Dedifferentiated amniotic fluid mesenchymal stem cell (primary cell): ENCODE data around the gene DCAF8L1.
"Not testable (repeated sequence)": the region's sequence is repeated elsewhere in the genome, so short reads cannot be mapped to it uniquely, and the experiment has no call there.

Experiments
- DNase-seq: peaks from one replicate; pipeline ENCODE4 v3.0.0-alpha.2; 2016; ENCODE audit errors: extremely low spot score

Gene DCAF8L1

DNA sequence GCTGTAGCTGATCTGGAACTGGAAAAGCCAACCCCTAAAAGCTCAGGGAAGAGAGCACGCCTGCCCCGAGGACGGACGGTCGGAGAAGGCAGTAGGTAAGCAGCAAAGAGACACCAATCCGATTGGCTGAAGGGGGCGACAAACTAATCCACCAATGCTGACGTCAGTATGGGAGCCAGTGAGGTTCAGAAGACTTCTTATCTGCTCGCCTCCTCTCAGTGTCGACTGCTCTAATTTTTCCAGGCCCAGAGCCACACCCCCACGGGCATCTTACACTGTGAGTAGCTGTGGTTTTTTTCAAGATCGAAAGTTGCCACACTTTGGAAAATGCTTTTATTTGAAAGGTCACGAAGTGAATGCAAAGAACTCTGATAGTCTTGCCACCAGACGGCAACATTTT lies at the start of gene DCAF8L1:
Gene DCAF8L1, minus strand, starts transcription at position 101 of the 400 bp plus-strand sequence. CDS start 115 bp downstream, outside the sequence.
- no peak for DNase-seq

DNA sequence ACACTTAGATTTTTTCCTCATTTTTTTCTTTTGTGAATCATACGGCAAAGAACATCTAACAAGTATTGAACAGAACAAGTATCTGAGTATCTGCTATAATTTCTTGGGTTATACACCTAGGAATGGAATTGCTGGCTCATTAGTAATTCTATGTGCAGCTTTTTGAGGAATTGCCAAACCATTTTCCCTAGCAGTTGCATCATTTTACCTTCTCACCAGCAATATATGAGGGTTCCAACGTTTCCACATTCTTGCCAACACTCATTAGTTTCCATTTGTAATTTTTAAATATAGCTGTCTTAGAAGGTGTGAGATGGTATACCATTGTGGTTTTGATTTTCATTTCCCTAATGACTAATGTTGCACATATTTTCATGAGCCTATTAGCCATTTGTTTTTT lies 41.1 kb upstream of the DCAF8L1 start:
- no peak for DNase-seq

GRCh38 chrX:28016823-28017222 lies 35.6 kb upstream of the DCAF8L1 start:
- no peak for DNase-seq

DNA sequence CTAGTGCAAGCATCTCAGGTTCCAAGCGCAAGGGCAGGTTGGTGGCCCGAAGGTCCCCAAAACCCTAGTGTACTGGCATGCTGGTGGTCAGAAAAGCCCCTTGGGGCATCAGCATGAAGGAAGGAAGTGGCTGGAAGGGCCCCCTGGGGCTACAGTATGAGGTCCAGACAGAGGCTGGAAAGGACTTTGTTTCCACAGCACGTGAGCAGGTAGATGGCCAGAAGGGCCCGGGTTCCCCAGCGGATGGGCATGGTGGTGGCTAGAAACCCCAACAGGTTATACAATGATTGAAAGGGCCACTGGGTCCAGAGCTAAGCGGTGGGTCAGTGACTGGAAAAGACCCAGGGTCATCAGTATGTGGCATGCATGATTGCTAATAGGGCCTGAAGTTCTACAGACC lies 34.7 kb upstream of the DCAF8L1 start:
- DNase-seq = no peak

DNA sequence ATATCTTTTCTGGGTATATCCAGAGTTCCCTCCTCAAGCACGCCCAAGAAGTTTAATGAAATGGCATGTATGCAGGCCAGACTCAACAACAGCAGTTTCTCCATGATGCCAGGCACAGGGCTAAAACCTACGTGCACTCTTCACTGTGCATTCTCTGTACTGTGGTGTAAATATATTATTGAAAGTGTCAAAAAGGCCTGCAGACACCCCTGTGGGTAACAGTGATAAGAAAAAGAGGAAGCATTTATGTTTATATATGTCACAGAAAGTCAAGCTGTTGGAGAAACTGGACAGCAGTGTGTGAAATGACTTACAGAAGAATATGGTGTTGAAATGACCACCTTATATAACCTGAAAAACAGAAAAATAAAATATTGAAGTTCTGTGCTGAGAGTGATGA lies 29.6 kb upstream of the DCAF8L1 start:
- DNase-seq = no peak

GRCh38 chrX:27998666-27999065 lies 17.4 kb upstream of the DCAF8L1 start:
- DNase-seq = no peak

DNA sequence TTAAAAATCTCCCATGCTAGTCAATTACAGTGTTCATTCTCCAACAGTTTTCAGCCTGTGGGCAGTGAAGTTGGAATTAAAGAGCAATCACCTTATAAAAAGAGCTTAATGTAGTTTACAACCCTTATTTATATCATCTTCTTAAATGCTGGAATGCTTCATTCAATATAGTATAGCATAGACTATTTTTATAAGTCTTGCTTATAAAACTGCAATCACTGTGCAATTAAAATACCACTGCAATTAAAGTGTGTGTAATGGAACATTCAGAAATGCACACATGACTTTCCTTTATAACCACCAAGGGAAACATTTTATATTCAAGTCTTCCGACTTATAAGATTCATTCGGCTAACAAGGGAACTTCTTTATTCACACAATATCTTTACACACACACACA lies 16.4 kb upstream of the DCAF8L1 start:
- DNase-seq = no peak

DNA sequence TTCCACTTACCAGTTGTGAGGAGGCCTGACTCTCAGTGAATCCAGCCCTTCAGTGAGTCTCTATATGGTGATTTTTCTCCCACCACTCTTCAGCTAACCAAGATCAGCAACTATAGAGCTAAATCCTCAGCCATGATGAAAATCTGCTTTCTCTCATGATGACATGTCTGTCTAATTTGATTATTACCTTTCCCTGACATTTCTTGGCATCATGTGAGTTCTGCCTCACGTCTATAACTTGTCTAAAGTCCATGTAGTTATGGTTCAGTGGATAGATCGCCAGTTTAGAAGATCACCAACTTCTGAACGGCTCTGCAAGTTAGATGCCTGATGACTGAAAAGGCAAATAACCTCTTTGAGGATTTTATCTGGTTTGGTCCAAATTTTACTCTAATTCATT lies 14.9 kb upstream of the DCAF8L1 start:
- DNase-seq = no peak

DNA sequence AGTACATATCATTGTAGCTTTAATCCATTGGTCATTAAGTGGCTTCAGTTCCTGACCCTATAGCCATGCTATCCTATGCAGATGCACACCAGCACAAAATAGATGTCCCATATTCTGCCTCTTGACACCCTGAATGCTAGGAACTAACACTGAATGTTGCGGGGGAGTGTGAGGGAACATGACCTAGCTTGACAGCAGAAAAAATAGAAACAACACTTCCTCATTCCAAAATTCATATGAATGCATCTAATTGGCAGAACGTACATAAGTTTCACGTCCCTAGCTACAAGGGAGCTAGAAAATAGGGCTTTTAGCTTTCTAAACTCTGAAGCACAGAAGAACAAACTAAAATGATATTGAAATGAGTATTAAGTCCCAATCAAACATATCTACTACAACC lies 14.4 kb upstream of the DCAF8L1 start:
- DNase-seq = no peak

DNA sequence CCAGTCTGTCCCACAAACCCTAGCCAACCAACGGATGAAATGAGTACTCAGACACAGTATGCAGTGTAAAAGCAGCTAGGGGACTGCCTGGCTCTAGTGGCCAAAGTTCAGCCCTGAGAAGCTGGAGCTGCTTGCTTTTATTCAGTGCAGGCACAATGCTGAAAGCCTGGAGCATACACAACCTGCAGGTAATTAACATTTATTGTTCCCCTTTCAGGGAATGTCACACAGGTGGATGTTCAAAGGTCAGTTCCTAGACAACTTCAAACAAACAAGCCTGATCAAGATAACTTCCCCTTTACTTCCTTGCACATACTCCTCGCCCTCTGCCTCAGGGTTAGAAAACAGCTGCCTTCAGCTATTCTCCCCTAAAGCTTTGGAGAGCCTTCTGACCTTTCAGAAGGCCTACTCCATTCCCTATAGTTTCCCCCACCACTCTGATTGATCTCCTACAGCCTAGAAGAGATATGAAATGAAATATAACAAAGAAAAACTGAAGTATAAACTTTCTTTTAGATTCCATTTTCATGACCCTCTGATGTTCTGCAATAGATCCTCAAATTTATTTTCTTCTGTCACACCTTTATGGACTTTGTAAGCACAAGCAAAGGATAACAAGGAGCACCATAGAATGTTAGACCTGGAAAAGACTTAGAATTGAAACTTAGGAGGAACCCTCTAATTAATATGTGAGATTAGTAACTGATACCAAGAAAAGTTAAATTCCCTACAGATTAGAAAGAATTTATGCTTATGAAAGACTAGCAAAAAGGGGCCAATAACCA lies 6.8 kb upstream of the DCAF8L1 start:
- no peak for DNase-seq

- DNase-seq = not testable (repeated sequence)
These were observed 4.3 kb downstream of the DCAF8L1 start for GRCh38 chrX:27976934-27977333.

DNA sequence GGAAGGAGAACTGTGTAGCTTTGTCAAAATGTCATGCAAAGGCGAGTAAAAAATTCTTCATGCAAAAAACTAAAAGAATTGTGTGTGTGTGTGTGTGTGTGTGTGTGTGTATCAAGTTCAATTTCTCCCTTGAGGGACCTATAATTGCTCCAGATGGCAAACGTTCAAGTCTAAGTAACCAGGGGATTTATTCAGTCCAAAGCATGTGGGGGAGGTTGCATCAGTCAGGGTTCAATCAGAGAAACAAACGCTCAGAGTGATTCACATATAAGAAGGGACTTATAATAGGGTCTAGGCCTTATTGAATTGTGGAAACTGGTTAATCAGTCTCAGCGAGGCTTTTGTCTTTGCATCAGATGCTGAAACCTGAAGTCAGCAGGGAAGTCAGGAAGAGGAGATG lies 5.0 kb downstream of the DCAF8L1 start:
- DNase-seq = no peak

- no peak for DNase-seq
These were observed 12.4 kb downstream of the DCAF8L1 start for GRCh38 chrX:27968878-27969277.

DNA sequence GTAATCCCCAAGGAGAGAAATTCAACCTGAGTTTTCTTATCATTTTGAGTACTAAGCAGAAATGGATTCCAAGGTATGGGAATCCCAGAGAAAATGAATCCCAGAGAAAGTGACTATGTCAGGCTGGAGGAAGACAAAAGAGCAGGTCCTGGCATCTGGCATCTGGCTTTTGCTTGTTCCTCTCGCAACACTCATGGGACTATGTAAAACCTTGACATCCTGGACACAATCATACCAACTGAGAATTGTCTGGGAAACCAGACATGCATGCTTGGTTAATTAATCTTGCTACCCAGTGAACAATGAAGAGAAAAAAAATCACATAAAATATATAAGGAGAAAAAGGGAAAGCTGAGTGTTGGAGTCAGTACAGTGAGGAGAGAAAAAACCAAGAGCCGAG lies 12.9 kb downstream of the DCAF8L1 start:
- DNase-seq = no peak

DNA sequence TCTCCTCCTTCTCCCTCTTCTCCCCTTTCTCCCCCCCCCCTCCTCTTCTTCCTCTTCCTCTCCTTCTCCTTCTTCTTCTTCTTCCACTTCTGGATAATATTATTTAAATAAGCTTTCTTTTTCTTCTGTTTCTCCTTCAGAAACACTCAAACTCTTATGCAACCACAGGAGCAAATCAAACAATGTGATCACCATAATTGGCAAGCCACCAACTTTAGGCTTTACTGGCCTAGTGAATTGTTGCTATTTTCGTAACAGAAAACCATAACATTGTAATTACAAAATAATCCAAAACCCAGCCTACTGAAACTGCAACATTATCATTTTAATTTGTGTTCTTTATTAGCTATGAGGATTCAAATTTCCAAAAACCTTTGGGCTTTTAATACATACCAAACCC lies 14.3 kb downstream of the DCAF8L1 start:
- DNase-seq = peak; percentile 25

DNA sequence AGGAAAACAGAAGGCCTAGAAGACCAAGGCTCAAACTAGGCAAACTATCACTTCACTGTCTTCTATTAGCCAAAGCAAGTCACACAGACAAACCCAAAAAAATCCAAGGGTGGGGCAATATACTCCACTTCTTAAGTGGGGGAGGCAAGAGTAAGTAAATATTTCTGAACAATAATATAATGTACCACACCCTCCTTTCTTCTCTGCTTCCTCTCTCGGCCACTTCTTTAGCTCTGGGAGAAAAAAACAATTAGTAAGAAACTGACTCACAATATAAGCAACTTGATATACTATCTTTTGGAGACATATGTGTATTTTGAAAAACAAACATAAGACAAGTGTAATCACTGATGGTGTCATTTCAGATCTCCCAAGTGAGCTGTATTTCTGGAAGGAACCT lies 14.8 kb downstream of the DCAF8L1 start:
- DNase-seq = no peak

- not testable (repeated sequence) for DNase-seq
These were observed 15.9 kb downstream of the DCAF8L1 start for GRCh38 chrX:27965348-27965747.

GRCh38 chrX:27964432-27964831 lies 16.8 kb downstream of the DCAF8L1 start:
- DNase-seq = no peak

DNA sequence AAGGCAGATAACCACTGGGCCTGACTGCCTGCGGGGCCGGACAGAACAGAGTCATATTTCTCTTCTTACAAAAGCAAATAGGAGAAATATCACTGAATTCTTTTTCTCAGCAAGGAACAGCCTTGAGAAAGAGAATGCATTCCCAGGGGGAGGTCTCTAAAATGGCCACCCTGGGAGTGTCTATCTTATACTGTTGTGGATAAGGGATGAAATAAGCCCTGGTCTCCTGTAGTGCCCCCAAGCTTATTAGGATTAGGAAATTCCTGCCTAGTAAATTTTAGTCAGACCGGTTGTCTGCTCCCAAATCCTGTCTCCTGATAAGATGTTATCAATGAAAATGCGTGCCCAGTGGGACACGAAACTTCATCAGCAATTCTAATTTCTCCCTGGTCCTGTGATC lies 20.8 kb downstream of the DCAF8L1 start:
- DNase-seq = not testable (repeated sequence)

GRCh38 chrX:27953171-27953570 lies 28.1 kb downstream of the DCAF8L1 start:
- no peak for DNase-seq

DNA sequence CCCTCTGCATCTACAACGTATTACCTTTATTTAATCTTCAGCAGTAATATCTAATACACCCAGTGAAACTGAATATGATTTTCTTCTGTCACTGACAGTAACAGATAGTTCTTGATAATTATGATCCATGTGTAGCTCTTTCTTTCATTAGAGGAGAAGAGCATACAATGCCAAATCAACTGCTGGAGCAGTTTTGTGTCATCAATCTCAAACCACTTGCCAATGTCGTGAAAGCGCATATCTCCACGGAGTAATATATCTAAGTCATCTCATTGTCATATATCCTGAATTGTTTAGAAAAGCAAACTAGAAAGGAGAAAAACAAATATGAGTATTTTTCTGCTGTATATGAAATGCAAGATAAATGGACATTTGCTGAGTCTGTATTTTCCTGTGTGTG lies 47.9 kb downstream of the DCAF8L1 start:
- DNase-seq = no peak
